ENCODE measurements around the gene SMIM20.

DNA sequence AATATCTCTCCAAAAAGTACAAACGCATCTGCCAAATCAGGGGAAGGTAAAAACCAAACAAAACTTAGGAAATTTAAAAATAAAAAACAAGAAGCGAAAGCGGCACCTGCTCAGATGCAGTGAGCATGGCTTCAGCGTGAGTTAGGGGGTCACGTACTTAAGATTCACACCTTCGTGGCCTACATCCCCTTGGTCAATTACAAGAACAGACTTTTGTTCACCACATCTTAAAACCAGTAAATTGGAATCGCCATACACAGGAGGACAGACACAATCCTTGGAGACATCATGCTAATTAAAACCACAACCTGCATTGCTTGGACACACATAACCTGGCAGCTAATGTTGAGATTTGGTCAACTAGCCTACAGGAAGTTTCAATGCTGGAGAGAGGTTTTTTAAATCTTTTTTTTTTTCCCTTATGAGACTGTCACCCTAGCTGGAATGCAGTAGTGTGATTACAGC is 38.7 kb upstream of the SMIM20 start:
- TF ChIP-seq GATA3 (IDR thresholded peaks at IDR 0.05; ENCODE audit: low read depth, low read length) (no peak), GATA2 (IDR thresholded peaks at IDR 0.05; ENCODE audit: low read depth, low read length) (no peak)

Data from SH-SY5Y (cell line).